HG03097 (cell line): ENCODE data around the gene RAB39A.
A peak's percentile ranks its signal among the peaks of the same experiment; 100 is the strongest.

Source experiments
- ATAC-seq: cut with Tn5 transposase; IDR thresholded peaks from one replicate; pipeline ENCODE4 v1.9.1; 2021; ENCODE audit not compliant: unreplicated experiment, low FRiP score

The RAB39A gene

DNA sequence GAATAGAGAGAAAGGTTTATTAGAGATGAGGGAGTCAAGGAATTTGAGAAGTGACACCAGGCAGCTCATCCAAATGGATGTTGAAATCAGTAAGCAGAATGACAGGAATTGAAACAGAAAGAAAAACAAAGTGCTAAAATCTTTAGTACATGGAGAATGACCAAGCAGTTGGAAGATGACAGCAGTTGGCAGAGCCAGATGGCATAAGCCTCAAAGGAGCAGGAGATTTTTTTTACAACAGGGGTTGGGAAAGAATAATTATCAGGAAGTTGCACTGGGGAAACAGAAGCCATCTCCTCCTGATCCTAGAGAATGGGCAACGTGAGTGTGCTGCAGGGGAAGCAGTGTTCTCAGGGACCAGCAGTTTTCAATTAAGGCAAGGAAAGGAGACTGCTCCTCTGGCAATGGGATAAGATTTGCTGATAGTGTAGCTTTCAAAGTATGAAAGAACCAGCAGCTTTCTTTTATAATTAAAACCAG, 28.9 kb downstream of the RAB39A start:
- no peak for ATAC-seq

DNA sequence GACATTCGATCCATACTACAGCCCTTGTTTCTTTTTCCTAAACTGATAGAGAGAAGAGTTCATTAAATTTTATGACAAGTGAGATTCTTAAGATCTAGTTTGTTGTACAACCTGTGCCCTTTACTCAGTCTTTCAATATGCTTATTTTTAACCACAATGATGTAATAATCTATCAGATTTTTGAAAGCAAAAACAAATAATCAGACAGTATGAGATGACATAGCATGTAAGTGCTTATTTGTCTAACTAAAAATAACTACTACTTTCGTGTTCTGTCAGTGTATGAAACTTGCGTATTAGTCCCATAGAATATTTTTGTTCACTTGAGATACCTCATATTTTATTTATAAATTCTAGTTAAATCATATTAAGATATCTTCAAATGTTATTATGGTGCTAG, 33.2 kb downstream of the RAB39A start:
- no peak for ATAC-seq

DNA sequence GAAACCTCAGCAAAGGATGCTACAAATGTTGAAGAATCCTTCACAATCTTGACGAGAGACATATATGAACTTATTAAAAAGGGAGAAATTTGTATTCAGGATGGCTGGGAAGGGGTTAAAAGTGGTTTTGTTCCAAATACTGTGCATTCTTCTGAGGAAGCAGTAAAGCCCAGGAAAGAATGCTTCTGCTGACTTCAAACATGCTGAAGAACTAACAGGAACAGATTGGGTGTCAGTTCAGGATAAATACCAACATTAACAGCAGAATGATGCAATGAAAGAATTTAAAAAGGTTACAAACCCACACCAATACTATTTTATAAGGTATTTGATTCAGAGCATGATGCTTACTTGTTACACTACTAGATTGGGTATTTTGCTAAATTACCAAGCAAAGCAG, 33.9 kb downstream of the RAB39A start:
- ATAC-seq: no peak

DNA sequence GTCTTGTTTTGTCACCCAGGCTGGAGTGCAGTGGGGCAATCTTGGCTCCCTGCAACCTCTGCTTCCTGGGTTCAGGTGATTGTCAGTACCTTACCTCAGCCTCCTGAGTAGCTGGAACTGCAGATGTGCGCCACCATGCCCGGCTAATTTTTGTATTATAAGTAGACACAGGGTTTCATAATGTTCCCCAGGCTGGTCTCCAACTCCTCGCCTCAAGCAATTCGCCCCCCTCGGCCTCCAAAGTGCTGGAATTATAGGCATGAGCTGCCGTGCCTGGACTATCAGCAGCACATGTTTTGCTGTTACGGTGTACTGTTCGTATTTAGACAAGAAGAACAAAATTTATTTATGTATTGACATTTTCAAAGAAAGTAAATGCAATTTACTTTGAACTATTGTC, 34.8 kb downstream of the RAB39A start:
- ATAC-seq: no peak

DNA sequence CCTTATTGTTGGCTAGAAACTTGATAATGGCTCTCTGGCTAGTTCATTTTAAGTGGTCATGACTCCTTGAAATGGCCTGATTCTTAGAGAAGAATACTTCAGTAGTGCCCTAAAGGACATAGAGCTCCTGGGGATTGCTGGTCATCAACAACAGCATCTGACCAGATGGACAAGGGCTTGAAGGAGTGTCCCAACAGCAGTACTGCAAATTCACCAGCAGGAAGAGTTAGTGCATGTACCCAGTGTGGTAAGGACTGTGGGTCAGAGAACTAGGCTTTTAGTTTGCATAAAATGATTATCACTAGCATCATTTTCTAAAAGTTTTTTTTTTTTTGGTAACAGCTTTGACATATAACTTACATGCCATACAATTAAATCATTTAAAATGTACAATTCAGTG, 41.0 kb downstream of the RAB39A start:
- no peak for ATAC-seq

DNA sequence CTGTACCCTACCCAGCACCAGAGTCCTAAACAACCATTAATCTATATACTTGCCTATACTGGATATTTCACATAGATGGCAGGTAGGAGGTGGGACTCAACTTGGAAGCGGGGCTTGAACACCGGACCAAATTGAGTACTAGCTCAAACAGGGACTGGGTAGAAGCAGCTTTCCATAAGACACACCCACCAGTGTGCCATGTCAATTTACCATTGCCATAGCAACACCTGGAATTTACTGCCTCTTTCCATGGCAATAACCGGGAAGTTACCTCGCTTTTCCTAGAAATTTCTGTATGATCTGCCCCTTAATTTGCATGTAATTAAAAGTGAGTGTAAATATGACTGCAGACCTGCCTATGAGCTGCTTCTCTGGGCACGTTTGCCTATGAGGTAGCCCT, 41.8 kb downstream of the RAB39A start:
- no peak for ATAC-seq

DNA sequence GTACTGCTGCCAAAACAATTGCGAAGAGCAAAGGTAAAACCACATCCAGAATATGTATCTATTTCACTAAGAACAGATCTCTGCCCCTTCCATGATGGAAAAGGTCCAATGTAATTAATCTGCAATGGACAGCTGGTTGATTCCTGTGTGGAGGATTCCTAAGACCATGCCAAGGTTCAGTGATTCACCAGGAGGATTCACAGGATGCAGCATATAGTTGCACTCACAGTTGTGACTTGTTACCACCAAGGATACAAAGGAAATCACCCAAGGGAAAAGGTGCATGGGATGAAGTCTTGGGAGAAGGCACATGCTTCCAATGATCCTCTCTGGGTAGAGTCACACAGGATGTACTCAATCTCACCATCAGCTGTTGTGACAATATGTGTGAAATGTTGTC, 45.4 kb downstream of the RAB39A start:
- ATAC-seq: no peak

DNA sequence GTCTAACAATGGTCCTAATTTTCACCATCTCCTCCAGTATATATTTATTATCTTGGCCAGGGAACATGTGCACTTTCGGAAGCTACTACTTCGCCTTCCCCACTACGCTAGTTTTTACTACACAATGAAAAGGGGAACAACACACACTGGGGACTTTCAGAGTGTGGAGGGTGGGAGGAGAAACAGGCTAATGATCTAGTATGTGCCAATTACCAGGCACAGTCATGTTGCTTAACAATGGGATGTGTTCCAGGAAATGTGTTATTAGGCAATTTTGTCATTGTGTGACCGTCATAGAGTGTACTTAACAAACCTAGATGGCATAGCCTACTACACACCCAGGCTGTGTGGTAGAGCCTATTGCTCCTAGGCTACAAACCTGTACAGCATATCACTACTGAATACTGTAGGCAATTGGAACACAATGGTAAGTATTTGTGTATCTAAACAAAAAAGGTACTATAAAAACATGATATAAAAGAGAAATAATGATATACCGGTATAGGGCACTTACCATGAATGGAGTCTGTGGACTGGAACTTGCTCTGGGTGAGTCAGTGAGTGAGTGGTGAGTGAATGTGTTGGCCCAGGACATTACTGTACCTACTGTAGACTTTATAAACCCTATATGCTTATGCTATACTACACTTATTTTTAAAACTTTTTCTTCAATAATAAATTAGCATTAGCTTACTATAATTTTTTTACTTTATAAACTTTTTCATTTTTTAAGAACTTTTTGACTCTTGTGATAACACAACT, 60.3 kb downstream of the RAB39A start:
- ATAC-seq: no peak

DNA sequence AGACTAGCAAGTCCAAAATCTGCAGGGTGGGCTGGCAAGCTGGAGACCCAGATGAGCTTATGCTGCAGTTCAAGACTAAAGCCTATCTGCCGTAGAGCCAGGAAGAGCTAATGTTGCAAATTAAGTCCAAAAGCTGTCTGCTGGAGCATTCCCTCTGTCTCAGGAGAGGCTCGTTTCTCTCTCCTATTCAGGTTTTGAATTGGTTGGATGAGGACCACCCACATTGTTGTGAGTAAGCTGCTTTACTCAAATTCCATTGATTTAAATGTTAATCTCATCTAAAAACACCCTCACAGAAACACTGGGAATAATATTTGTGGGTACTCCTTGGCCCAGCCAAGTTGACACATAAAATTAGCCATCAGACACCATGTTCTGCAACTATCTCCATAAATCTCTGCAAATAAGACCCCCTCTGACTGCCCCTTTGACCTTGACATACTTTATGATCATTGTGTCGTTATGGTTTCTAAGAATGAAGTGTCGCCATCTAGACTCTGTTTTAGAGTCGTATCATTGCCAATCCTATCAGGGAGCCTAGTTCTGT, 63.7 kb downstream of the RAB39A start:
- no peak for ATAC-seq

DNA sequence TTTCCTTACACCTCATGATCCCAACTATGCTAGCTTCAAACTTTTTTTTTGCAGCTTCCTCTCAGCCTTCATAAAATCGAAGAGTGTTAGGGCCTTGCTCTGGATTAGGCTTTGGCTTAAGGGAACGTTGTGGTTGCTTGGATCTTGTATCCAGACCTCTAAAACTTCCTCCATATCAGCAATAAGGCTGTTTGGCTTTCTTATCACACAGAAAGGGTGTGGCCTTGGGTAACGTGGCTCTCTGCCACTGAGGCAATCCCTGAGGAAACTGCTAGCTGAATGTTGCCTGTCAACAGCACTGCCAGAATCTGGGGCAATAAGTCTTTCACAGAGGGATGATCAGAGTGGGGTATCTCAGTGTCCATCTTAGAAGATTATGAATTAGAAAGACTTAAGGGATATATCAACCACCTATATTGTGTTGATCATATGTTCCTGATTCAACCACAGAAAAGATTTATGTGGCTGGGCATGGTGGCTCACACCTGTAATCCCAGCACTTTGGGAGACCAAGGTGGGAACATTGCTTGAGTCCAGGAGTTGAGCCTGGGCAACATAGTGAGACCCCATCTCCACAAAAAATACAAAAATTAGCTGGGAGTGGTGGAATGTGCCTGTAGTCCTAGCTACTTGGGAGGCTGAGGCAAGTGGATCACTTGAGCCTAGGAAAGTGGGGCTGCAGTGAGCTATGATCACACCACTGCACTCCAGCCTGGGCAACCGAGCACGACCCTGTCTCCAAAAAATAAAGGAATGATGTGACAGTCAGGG, 67.9 kb downstream of the RAB39A start:
- no peak for ATAC-seq

DNA sequence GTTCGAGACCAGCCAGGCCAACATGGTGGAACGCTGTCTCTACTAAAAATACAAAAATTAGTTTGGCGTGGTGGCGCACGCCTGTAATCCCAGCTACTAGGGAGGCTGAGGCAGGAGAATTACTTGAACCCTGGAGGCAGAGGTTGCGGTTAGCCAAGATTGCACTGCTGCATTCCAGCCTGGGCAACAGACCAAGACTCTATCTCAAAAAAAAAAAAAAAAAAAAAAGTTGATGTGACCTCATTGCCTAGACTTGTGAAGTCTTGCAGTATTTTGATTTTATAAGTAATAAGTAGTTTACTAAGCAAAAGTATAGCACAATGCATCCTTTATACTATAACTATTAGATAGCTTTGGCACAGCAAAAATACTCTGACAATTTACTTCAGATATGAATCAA, 70.5 kb downstream of the RAB39A start:
- ATAC-seq: no peak

DNA sequence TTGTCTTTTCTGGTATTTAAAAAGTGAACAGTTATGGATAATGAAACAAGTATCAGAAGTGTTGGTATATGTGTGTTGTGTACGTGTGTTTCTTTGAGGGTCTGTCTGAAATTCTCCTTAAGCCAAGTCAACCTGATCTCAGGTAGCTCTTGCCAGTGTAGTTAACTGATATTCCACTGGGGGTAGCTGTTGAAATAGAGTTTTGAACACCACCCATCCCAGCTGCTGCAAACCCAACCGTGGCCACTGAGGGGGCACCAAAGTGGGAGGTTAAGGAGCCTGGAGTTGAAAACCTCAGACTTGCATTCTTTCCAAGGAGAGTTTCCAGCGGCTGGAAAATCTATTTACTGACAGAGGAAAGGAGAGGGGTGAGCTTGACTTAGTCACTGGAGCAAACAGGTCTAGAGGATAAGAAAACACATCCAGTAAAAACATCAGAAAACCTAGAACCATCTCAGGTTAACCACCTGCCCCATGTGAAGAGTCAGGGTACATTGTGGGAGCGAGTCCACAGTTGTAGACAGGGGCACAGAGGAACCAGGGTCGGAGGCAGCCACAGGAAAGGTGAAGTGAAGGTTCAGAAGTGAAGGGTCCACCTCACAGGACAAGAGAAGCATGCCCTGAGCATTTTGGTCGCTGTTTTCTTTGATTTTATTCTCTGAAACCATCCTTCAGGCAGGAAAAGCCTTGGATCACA, 71.7 kb downstream of the RAB39A start:
- no peak for ATAC-seq

DNA sequence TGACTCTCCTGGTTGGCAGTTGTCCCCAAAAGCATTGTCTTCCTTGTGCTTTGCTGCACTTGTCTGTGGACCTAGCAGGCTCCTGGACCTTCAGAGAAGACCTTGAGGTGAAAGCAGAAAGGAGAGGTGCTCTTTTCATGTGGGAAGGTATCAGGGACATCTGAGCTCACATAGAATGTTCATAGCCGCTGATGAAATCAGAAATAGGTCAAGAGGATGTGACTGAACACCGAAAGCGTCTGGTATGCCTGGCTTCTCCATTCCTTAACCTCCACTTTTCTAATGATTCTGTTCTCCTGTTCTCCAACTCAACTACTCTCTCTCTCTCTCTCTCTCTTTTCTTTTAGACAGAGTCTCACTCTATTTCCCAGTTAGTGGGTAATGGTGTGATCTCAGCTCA, 74.2 kb downstream of the RAB39A start:
- ATAC-seq: no peak

DNA sequence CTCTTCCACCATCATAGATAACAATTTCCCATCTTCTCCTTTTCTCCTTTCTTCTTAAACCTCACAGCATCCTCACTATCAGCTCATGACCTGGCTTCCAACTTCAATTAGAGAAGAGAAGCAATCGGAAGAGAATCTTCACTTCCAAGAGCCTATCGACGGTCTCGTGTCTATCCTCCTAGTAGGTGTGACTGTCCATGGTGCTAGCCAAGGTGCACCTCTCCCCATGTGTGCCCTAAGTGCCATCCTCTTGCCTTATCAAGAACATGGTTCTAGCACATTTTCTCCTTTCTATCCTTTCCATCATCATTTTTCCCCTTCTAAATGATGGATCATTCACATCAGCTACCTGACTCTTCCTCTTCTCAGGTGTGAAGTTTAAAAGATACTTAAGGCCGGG, 75.4 kb downstream of the RAB39A start:
- no peak for ATAC-seq

DNA sequence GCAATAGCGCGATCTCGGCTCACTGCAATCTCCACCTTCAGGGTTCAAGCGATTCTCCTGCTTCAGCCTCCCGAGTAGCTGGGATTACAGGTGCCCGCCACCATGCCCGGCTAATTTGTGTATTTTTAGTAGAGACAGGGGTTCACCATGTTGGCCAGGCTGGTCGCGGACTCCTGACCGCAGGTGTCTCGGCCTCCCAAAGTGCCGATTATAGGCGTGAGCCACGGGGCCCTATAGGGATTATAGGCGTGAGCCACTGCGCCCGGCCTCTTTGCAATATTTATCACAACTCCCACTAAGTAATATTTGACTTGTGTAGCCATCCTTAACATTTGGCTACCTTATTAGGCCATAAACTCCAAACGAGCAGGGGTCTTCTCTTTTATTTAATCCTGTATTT, 79.6 kb downstream of the RAB39A start:
- no peak for ATAC-seq

DNA sequence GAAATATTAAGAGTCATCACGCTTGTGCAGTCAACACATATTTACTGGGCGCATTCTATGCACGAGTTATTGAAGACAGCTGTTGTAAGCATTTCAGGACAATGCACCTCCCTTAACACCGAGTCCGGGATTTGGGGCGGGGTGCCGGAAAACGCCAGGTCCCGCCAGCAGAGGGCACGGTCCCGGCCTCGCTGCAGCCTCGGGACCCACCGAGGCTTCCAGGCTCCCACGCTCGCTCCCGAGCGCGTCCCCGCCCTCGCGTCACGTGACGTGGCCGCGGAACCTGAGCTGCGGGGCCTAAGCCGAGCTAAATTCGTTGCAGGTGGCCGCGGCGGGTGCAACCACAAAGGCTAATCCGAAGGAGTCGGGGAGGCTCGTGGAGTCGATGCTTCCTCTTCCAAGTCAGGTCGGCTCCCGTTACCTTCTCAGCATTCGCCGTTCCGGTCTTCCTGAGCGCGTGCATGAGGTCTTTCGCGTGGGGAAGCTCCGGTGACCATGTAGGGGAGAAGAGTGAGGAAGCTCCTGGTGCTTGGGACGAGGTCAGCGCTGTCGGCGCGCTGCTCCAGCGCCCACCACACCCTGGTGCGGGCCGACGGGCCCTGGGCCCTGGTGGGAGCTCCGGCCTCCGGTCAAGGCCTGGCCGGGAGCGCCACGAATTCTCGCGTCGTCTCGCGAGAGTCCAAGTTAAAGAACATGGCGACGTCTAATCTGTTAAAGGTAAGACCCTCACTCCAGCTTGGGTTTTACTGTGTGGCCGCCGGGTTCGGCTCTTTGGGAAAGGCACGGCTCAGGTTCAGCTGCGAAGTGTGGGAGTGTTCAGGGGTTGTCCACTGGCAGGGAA, 80.6 kb downstream of the RAB39A start, which contains the start of gene CUL5:
Gene CUL5 (plus strand): TSS at position 243 of the 841 bp plus-strand sequence. CDS start 451 bp downstream, at position 694.
- peak; percentile 87 for ATAC-seq

DNA sequence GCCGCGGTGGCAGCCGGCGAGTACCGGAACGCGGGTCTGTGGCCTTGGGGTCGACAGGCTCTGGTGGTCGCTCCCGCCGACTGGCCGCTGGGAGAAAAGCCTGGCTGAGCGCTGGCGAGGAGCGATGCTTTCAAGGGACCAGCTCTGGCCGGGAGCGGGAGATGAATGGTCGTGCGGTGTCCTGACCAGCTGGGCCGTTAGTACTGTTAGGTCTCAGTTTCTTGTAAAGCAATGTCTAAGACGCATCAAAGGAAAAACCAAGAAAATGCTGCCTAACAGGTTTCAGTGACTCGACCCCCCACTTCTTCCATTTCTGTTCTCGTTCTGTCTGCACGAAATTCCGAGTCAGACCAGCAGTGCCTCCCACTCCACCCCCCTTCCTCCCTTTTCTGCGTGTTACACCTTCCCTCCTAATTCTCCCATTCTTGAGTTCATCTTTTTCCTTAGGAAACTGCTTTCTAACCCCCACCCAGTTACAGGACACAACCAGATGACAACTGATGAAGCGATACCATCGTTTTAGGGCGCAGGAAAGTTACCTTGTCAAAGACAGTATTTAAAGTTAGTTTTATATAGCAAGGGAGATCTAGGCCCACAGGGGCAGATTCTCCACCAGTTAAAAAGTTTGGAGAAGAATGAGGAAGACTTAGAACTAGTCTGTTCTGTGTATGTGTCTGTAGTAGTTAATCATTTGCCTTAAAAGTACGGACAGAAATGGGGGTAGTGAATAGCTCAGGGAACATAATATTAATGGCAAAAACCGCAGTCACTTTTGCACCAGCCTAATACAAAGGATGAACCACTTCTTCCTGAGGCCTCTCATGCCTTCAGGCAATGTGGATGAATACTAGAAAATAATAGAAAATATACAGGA, 81.5 kb downstream of the RAB39A start:
- ATAC-seq: no peak

DNA sequence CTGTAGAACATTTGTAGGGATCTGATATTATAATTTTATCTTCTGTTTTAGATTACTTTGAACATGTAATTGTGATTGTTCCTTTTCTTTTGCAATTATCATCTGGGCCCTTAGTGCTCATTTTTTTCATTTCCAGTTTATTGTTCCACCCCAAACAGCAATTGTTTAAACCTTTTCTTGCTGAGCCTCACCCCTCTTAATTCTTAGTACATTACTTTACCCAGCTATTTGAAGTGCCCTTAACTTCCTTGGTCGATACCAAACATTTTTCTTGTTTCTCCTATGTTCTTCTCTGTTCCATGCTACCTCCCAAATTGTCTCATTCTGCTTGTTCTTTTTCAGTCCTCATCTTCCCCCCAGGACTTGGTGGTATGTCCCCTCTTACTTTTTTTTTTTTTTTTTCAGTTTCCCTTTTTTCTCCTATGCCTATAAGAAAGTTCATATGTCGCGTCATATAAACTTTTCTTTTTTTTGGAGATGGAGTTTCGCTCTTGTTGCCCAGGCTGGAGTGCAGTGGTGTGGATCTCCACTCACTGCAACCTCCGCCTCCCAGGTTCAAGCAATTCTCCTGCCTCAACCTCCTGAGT, 84.0 kb downstream of the RAB39A start:
- no peak for ATAC-seq
